HEK293T (cell line): ENCODE data around the gene MTMR3.

Source experiments
- BHLHE40 ChIP-seq: fragments of 450-650 bp; IDR thresholded peaks from 2 replicates; pipeline ENCODE4 v1.6.1; 2016; ENCODE audit warnings: mild to moderate bottlenecking, moderate library complexity, borderline replicate concordance
- CTBP1 ChIP-seq: fragments of 450-650 bp; IDR thresholded peaks from 2 replicates; pipeline ENCODE4 v1.6.1; 2016; ENCODE audit warnings: borderline replicate concordance
- ELF4 ChIP-seq: fragments of 450-650 bp; IDR thresholded peaks from 2 replicates; pipeline ENCODE4 v1.6.1; 2017; ENCODE audit warnings: antibody characterized with exemption
- FOXM1 ChIP-seq: fragments of 450-650 bp; IDR thresholded peaks from 2 replicates; pipeline ENCODE4 v1.6.1; 2017; ENCODE audit warnings: mild to moderate bottlenecking, borderline replicate concordance
- LEF1 ChIP-seq: fragments of 450-650 bp; IDR thresholded peaks from 2 replicates; pipeline ENCODE4 v1.6.1; 2017; ENCODE audit warnings: mild to moderate bottlenecking, borderline replicate concordance
- NFRKB ChIP-seq: fragments of 450-650 bp; IDR thresholded peaks from 2 replicates; pipeline ENCODE4 v1.6.1; 2016; ENCODE audit warnings: mild to moderate bottlenecking, moderate library complexity
- SP1 ChIP-seq: fragments of 450-650 bp; IDR thresholded peaks from 2 replicates; pipeline ENCODE4 v1.6.1; 2017
- TARDBP ChIP-seq: fragments of 450-650 bp; IDR thresholded peaks from 2 replicates; pipeline ENCODE4 v1.6.1; 2016
- TF ChIP-seq, protein P1 (sequence below): fragments of 450-650 bp; IDR thresholded peaks from 2 replicates; pipeline ENCODE4 v1.6.1; 2016

DNA sequence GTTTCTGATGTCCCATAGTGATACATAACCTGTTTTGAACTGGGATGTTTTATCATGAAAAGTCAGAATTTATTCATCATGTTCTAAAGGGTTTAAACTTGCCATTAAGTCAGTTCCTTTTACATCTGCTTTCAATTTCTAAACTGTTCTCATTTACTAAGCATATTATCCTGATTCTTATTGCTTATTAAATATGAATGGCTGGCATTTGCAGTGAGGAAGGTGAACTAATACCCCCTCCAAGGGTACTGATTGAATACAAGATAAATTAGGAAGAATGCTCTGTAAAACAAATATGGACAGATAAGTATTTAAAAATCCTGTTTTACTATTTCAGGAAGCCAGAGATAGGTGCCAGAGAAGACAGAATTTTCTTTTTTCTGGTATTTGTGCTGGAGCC, 126.5 kb downstream of the MTMR3 start:
- TF ChIP-seq CTBP1 (no peak), NFRKB (no peak), ELF4 (no peak), LEF1 (no peak), FOXM1 (no peak), SP1 (no peak), TARDBP (no peak), BHLHE40 (no peak)
- TF ChIP-seq, protein P1, sequence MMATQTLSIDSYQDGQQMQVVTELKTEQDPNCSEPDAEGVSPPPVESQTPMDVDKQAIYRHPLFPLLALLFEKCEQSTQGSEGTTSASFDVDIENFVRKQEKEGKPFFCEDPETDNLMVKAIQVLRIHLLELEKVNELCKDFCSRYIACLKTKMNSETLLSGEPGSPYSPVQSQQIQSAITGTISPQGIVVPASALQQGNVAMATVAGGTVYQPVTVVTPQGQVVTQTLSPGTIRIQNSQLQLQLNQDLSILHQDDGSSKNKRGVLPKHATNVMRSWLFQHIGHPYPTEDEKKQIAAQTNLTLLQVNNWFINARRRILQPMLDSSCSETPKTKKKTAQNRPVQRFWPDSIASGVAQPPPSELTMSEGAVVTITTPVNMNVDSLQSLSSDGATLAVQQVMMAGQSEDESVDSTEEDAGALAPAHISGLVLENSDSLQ, result no peak
